NT2/D1 (cell line): ENCODE results near the gene ADGRG3.
"Not testable (repeated sequence)": the region's sequence is repeated elsewhere in the genome, so short reads cannot be mapped to it uniquely, and the experiment has no call there.

Source experiments
- DNase-seq: peaks from one replicate; pipeline ENCODE4 v3.0.0-alpha.2; 2011; ENCODE audit warnings: low read depth, low spot score
- H3K27me3 ChIP-seq: 2 replicates; pipeline ENCODE4 v1.6.0; 2011; ENCODE audit warnings: mild to moderate bottlenecking; ENCODE audit not compliant: insufficient read length, insufficient read depth
- H3K36me3 ChIP-seq: 2 replicates; pipeline ENCODE4 v1.6.1; 2011; ENCODE audit warnings: mild to moderate bottlenecking, low read length, mixed read lengths; ENCODE audit not compliant: insufficient read depth, insufficient read length
- H3K4me1 ChIP-seq: 2 replicates; pipeline ENCODE4 v1.5.1; 2011; ENCODE audit not compliant: insufficient read depth, insufficient read length
- H3K4me3 ChIP-seq: 2 replicates; pipeline ENCODE4 v1.5.1; 2011; ENCODE audit warnings: low read depth; ENCODE audit not compliant: insufficient read length
- H3K9ac ChIP-seq: 2 replicates; pipeline ENCODE4 v1.6.0; 2011; ENCODE audit warnings: low read depth; ENCODE audit not compliant: insufficient read length
- H3K9me3 ChIP-seq: 2 replicates; pipeline ENCODE4 v1.5.1; 2011; ENCODE audit warnings: mild to moderate bottlenecking, low read length; ENCODE audit not compliant: insufficient read depth
- SUZ12 ChIP-seq: IDR thresholded peaks from 2 replicates; pipeline ENCODE4 v1.6.1; 2011; ENCODE audit not compliant: insufficient read length, insufficient read depth; ENCODE audit errors: extremely low read depth
- YY1 ChIP-seq: IDR thresholded peaks from 2 replicates; pipeline ENCODE4 v1.6.1; 2011; ENCODE audit not compliant: insufficient read length, insufficient read depth
- ZNF274 ChIP-seq: IDR thresholded peaks from 2 replicates; pipeline ENCODE4 v1.6.1; 2011; ENCODE audit warnings: mild to moderate bottlenecking, low read depth, low read length

ADGRG3 gene

GRCh38 chr16:57725554-57725953, 57.4 kb downstream of the ADGRG3 start:
- Histone ChIP-seq H3K27me3 (no peaks in the 10 kb centered on the region), H3K4me1 (peaks cover 12% of the 10 kb centered on the region), H3K9ac (no peak overlapping the region), H3K4me3 (no peak overlapping the region), H3K9me3 (no peaks in the 10 kb centered on the region), H3K36me3 (no peaks in the 10 kb centered on the region)
- no peak for DNase-seq
- TF ChIP-seq ZNF274 (no peak), SUZ12 (no peak), YY1 (no peak)

GRCh38 chr16:57725976-57726375, 57.9 kb downstream of the ADGRG3 start:
- TF ChIP-seq ZNF274, result no peak
- TF ChIP-seq SUZ12, result no peak
- no peak for TF ChIP-seq YY1

DNA sequence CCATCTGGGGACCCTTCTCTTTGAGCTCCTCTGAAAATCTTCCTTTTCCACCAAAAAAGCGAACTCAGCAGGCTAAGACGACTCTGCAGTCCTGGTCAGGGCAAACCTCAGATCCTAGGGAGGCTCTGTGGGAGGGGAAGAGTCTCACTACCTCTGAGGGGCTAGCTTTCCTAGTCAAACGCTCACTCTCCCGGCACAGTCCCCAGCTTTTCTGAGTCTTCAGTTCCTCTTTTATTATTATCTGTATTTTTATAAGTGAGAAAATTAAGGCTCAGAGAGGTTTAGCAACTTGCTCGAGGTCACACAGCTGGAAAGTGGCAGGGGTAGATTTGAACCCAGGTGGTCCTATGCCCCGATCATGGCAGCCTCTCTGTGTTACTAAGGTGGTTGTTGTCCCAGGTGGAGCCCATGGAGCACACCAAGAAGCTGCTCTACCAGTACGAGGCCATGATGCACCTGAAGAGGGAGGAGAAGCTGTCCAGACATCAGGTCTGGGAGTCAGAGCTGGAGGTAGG, 58.4 kb downstream of the ADGRG3 start:
- no peaks in the 10 kb centered on the region for H3K27me3 ChIP-seq
- H3K9ac ChIP-seq, result no peak overlapping the region
- no peaks in the 10 kb centered on the region for H3K9me3 ChIP-seq
- H3K4me3 ChIP-seq, result no peak overlapping the region
- no peaks in the 10 kb centered on the region for H3K36me3 ChIP-seq
- TF ChIP-seq SUZ12 (no peak), ZNF274 (no peak), YY1 (no peak)
- no peak for DNase-seq
- H3K4me1 ChIP-seq, result peaks cover 12% of the 10 kb centered on the region

More at GRCh38 chr16:57725976-57726375, 57.9 kb downstream of the ADGRG3 start:
- Histone ChIP-seq H3K4me3 (no peak overlapping the region), H3K36me3 (no peaks in the 10 kb centered on the region), H3K9ac (no peak overlapping the region), H3K27me3 (no peaks in the 10 kb centered on the region), H3K4me1 (peaks cover 12% of the 10 kb centered on the region), H3K9me3 (no peaks in the 10 kb centered on the region)
- no peak for DNase-seq

GRCh38 chr16:57727610-57728009, 59.5 kb downstream of the ADGRG3 start:
- Histone ChIP-seq H3K9ac (no peak overlapping the region), H3K9me3 (no peaks in the 10 kb centered on the region), H3K36me3 (no peaks in the 10 kb centered on the region), H3K27me3 (no peaks in the 10 kb centered on the region), H3K4me3 (no peak overlapping the region), H3K4me1 (peaks cover 4% of the 10 kb centered on the region)
- TF ChIP-seq ZNF274, result no peak
- no peak for TF ChIP-seq YY1
- no peak for TF ChIP-seq SUZ12
- no peak for DNase-seq

- H3K27me3 ChIP-seq, result no peaks in the 10 kb centered on the region
- H3K9me3 ChIP-seq, result no peaks in the 10 kb centered on the region
- H3K9ac ChIP-seq, result no peak overlapping the region
- DNase-seq, result no peak
- TF ChIP-seq ZNF274 (no peak), YY1 (no peak), SUZ12 (no peak)
- no peaks in the 10 kb centered on the region for H3K4me1 ChIP-seq
- no peak overlapping the region for H3K4me3 ChIP-seq
- no peaks in the 10 kb centered on the region for H3K36me3 ChIP-seq
Observed at GRCh38 chr16:57728336-57729181, 60.5 kb downstream of the ADGRG3 start.

GRCh38 chr16:57729182-57729484, 61.0 kb downstream of the ADGRG3 start:
- no peaks in the 10 kb centered on the region for H3K27me3 ChIP-seq
- no peaks in the 10 kb centered on the region for H3K9me3 ChIP-seq
- H3K9ac ChIP-seq, result no peak overlapping the region
- TF ChIP-seq YY1 (no peak), SUZ12 (no peak), ZNF274 (no peak)
- no peak for DNase-seq
- H3K4me1 ChIP-seq, result no peaks in the 10 kb centered on the region
- H3K4me3 ChIP-seq, result no peak overlapping the region
- no peaks in the 10 kb centered on the region for H3K36me3 ChIP-seq

DNA sequence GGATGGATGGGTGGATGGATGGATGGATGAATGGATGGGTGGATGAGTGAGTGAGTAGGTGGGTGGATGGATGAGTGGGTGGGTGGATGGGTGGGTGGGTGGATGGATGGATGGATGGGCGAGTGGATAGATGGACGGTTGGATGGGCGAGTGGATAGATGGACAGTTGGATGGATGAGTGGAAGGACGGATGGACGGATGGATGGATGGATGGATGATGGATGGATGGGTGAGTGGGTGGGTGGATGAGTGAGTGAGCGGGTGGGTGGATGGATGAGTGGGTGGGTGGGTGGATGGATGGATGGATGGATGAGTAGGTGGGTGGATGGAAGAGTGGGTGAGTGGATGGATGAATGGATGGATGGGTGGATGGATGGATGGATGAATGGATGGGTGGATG, 61.7 kb downstream of the ADGRG3 start:
- H3K4me1 ChIP-seq, H3K9me3 ChIP-seq, DNase-seq, H3K9ac ChIP-seq, H3K36me3 ChIP-seq, H3K4me3 ChIP-seq, H3K27me3 ChIP-seq: not testable (repeated sequence)
